Measurements from ENCODE around the gene ARHGAP26. TPM values are rescaled to one million over a fixed set of nuclear protein-coding genes. Genes with fewer than 3 reads are reported as not detected.

Gene ARHGAP26
- polyA plus RNA-seq, 1 donor from 2014 or later = 0.83 TPM

DNA sequence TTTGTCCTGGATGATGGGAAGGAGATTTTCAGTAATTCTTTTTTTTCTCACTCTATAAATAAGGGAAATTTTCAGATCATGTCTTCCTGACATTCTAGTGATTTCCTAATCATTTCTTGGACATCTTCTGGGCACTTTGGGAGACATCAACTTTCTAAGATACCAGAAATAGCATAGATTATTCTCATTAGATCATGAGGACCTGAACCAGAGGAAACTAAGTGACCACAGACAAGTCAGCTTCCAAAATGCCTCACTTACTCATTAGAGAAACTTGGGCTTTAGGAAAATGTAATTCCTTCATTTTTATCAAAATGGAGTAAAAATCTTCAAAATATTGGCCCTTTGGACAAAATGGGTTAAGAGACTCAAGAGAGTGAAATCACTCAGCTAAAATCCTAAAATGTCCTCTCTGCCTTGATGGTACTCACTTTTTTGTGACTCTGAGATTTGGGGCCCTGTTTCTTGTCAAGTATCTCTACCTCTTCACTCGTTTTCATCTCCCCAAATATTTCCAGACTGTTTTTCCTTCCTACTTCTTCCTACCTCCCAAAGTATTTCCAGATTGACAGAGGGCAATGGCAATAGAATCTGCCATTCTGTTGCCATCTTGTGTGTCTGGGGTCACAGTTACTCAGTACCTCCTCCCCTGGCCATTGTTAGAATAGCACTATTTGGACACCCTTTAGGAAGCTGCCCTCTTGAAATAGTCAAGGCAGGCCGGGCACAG, 438.8 kb downstream of the ARHGAP26 start:
- Histone ChIP-seq H4K20me1 (ENCODE audit: insufficient read depth) (no peaks in the 10 kb centered on the region), H3K27me3 (ENCODE audit: insufficient read depth, low read depth, low read length) (no peaks in the 10 kb centered on the region), H3K27ac (ENCODE audit: low read length) (no peak overlapping the region), H3K9ac (ENCODE audit: low read length) (no peak overlapping the region), H3K36me3 (ENCODE audit: insufficient read depth, low read length) (no peaks in the 10 kb centered on the region), H3K79me2 (replicated peaks; ENCODE audit: insufficient read depth, low read length) (no peaks in the 10 kb centered on the region), H2AFZ (ENCODE audit: low read depth, low read length) (no peak overlapping the region), H3K4me2 (ENCODE audit: low read length) (no peak overlapping the region), H3F3A (ENCODE audit: insufficient read depth, low read length, poor library complexity, severe bottlenecking) (no peaks in the 10 kb centered on the region), H3K4me3 (ENCODE audit: low read length) (no peak overlapping the region), H3K9me3 (ENCODE audit: low read length) (no peaks in the 10 kb centered on the region), H3K9me2 (ENCODE audit: insufficient read depth, low read length) (no peaks in the 10 kb centered on the region)
- TF ChIP-seq MXI1 (conservative IDR thresholded peaks at IDR 0.05; ENCODE audit: poor library complexity, severe bottlenecking) (no peak), RAD21 (conservative IDR thresholded peaks at IDR 0.05) (no peak)

DNA sequence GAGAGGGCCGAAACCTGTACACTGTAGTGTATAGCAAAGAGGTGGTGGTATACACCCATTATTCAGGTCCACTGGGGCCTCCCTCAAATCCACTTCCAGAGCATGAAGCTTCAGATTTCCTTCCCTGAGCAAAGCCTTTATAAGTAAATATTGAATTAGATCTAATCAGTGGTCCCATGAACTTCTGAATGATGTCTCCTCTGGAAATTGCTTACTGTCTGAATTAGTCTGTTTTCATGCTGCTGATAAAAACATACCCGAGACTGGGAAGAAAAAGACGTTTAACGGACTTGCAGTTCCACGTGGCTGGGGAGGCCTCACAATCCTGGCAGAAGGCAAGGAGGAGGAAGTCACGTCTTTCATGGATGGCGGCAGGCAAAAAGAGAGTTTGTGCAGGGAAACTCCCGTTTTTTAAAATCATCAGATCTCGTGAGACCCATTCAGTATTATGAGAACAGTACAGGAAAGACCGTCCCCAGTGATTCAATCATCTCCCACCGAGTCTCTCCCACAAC, 439.8 kb downstream of the ARHGAP26 start:
- no peak overlapping the region for H3K4me3 ChIP-seq (ENCODE audit: low read length)
- TF ChIP-seq, protein P1, sequence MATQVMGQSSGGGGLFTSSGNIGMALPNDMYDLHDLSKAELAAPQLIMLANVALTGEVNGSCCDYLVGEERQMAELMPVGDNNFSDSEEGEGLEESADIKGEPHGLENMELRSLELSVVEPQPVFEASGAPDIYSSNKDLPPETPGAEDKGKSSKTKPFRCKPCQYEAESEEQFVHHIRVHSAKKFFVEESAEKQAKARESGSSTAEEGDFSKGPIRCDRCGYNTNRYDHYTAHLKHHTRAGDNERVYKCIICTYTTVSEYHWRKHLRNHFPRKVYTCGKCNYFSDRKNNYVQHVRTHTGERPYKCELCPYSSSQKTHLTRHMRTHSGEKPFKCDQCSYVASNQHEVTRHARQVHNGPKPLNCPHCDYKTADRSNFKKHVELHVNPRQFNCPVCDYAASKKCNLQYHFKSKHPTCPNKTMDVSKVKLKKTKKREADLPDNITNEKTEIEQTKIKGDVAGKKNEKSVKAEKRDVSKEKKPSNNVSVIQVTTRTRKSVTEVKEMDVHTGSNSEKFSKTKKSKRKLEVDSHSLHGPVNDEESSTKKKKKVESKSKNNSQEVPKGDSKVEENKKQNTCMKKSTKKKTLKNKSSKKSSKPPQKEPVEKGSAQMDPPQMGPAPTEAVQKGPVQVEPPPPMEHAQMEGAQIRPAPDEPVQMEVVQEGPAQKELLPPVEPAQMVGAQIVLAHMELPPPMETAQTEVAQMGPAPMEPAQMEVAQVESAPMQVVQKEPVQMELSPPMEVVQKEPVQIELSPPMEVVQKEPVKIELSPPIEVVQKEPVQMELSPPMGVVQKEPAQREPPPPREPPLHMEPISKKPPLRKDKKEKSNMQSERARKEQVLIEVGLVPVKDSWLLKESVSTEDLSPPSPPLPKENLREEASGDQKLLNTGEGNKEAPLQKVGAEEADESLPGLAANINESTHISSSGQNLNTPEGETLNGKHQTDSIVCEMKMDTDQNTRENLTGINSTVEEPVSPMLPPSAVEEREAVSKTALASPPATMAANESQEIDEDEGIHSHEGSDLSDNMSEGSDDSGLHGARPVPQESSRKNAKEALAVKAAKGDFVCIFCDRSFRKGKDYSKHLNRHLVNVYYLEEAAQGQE (IDR thresholded peaks at IDR 0.05; ENCODE audit: borderline replicate concordance) = no peak
- TF ChIP-seq EZH2 (IDR thresholded peaks at IDR 0.05; ENCODE audit: borderline replicate concordance, insufficient read depth, low read length, poor library complexity, severe bottlenecking) = no peak
- TF ChIP-seq TAF1 (IDR thresholded peaks at IDR 0.05; ENCODE audit: low read depth) = no peak
- TF ChIP-seq EP300 (conservative IDR thresholded peaks at IDR 0.05; ENCODE audit: poor library complexity, severe bottlenecking) = no peak
- TF ChIP-seq POLR2AphosphoS5 (IDR thresholded peaks at IDR 0.05) = no peak
- TF ChIP-seq RAD21 (conservative IDR thresholded peaks at IDR 0.05) = no peak
- TF ChIP-seq, protein P2, sequence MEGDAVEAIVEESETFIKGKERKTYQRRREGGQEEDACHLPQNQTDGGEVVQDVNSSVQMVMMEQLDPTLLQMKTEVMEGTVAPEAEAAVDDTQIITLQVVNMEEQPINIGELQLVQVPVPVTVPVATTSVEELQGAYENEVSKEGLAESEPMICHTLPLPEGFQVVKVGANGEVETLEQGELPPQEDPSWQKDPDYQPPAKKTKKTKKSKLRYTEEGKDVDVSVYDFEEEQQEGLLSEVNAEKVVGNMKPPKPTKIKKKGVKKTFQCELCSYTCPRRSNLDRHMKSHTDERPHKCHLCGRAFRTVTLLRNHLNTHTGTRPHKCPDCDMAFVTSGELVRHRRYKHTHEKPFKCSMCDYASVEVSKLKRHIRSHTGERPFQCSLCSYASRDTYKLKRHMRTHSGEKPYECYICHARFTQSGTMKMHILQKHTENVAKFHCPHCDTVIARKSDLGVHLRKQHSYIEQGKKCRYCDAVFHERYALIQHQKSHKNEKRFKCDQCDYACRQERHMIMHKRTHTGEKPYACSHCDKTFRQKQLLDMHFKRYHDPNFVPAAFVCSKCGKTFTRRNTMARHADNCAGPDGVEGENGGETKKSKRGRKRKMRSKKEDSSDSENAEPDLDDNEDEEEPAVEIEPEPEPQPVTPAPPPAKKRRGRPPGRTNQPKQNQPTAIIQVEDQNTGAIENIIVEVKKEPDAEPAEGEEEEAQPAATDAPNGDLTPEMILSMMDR (IDR thresholded peaks at IDR 0.05; ENCODE audit: poor library complexity, severe bottlenecking) = no peak
- H3K9me3 ChIP-seq (ENCODE audit: low read length) = no peaks in the 10 kb centered on the region
- H2AFZ ChIP-seq (ENCODE audit: low read depth, low read length) = no peak overlapping the region
- no peaks in the 10 kb centered on the region for H3K9me2 ChIP-seq (ENCODE audit: insufficient read depth, low read length)
- no peaks in the 10 kb centered on the region for H4K20me1 ChIP-seq (ENCODE audit: insufficient read depth)
- no peak overlapping the region for H3K9ac ChIP-seq (ENCODE audit: low read length)
- H3K4me2 ChIP-seq (ENCODE audit: low read length) = no peak overlapping the region
- no peak overlapping the region for H3K27ac ChIP-seq (ENCODE audit: low read length)
- no peaks in the 10 kb centered on the region for H3K79me2 ChIP-seq (replicated peaks; ENCODE audit: insufficient read depth, low read length)
- no peaks in the 10 kb centered on the region for H3K27me3 ChIP-seq (ENCODE audit: insufficient read depth, low read depth, low read length)
- H3K36me3 ChIP-seq (ENCODE audit: insufficient read depth, low read length) = no peaks in the 10 kb centered on the region
- H3F3A ChIP-seq (ENCODE audit: insufficient read depth, low read length, poor library complexity, severe bottlenecking) = no peaks in the 10 kb centered on the region
